UCSD-AML1 (cell line): ENCODE data around the gene MED17.

ENCODE experiments used
- DNase-seq: peaks from one replicate; lab custom pipeline; 2025; ENCODE audit not compliant: unreplicated experiment; lab: John Stamatoyannopoulos, UW

Gene MED17

GRCh38 chr11:93784145-93784934 lies at the start of gene MED17:
TSS of gene MED17 (plus strand) at chr11:93784282. CDS start at chr11:93784514, 232 bp downstream.
- DNase-seq: peak; percentile 89

GRCh38 chr11:93734427-93735222 lies 49.5 kb upstream of the MED17 start:
- DNase-seq: no peak

DNA sequence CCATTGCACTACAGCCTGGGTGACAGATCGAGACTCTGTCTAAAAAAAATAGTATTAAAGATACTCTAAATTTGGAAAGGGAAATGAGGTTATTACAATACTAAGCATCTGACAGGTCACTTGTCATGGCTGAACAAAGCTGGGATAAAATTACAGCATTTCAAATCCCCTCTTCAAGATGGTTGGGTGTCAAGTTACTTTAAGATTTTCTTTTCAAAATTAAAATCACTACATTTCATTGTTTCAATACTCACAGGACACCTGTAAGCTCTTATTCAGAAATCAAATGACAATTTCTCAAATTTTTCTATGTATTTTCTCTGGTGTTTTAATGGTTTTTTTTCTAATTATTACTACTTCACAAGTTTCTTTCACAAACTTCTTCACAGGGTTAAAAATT lies 48.5 kb upstream of the MED17 start:
- no peak for DNase-seq

DNA sequence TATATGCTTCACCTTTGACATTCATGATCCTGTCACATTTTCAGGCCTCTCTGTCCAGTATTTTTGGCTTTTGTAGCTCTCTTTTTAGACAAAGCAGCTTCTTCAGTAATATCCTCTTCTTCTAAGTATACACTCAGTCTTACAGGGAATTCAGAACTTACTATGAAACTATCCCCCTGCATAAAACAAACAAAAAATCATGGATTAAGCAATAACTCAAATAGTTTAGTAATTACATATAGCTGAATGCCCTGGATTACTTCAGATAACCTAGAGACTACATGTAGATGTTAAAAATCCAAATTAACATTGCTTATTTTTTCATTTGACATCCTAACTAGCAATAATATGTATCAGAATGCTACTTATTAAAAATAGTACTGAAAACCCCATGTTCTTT lies 48.0 kb upstream of the MED17 start:
- DNase-seq: no peak

DNA sequence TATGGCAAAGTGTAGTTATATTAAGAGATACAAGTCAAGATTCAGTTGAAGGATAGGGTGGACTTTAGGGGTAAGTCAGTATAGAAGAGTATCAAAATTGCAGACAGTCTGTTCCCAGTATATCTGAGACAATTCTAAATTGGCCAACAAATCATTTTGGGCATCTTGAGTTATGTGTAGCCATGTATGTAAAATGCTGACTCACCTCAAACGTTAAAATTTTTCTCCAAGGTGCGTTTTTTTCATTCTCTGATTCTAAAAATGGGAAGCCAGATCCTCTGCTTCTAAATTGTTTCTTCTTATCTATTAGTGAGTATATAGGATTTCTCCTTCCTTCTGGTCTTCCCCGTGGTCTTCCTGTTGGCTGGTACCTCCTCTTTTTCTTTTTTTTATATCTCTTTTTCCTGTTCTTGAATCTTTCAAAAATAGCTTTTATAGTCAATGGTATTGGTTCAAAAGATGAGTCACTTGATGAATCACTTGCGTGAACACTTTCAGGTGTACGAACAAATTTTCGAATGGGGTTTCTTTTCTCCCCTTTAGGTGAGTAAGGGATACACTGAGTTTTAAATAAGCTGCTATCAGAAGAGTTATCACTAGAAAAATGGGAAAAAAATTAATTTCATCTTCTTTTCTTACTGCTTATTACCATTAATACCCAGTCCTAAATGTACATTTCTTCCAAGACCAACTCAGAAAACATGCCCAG lies 46.0 kb upstream of the MED17 start:
- DNase-seq: no peak

- no peak for DNase-seq
Measured at GRCh38 chr11:93738647-93739081, 45.4 kb upstream of the MED17 start.

DNA sequence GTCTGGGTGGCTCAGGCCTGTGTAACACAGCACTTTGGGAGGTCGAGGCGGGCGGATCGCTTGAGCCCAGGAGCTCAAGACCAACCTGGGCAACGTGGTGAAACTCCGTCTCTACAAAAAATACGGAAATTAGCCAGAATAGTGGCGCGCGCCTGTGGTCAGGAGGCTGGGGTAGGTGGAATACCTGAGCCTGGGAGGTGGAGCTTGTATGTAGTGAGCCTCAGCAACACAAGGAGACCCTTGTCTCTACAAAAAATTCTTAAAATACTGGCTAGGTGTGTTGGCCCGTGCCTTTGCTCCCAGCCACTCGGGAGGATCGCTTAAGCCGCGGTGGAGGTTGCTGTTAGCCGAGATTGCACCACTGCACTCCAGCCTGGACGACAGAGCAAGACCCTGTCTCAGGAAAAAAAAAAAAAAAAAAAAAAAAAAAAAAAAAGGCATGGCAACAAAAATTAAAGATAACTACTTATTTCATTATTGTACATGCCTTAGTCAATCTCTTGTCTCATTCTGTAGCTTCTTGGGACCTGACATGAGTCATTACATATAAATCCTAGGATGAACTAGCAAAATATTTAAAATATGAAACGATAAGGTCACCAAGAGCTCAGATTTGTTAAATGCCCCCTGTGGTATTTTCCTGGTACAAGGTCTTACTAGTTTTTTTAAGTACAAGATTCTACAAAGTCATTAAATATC lies 43.9 kb upstream of the MED17 start:
- peak; percentile 20 for DNase-seq

GRCh38 chr11:93740730-93741093 lies 43.4 kb upstream of the MED17 start:
- DNase-seq: peak; percentile 68

DNA sequence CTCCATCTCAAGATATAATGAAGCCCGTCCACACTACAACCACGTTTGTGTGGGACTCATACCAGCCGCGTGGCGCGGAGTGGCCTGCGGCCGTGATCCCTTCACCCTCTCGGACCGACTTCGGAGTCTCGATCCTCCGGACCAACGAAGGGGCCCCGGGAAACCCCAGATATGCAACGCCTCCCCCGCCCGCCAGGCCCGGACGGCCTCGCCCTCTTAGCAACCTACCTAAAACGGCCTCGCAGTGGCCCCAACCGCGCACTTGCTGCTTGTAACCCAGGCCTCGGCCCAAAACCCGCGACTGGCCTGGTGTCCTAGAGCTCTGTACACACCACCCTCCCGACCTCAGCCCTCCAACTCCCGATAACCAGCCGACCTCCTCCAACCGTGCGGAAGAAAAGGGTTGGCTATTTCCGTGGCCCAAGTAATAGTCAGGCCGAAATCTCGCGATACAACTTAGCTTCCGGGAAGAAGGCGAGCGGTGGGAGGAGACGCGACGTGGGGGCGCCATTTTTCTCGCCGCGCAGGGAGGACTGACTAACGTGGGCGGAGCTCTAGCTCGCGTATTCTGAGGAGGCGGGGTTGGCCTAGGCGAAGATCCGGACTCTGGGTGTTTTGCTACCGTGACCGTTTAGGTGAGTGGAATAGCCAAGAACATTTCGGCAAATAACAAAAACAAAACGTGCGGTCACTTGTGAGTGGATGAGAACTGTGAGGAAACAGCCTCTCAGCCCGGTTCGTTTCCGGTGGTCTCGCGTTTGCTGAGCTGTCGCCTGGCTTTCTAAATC lies 42.8 kb upstream of the MED17 start, which contains the start of the genes C11orf54 and TAF1D:
Gene C11orf54, plus strand, starts transcription at position 579 of the 788 bp plus-strand sequence. CDS start 5,722 bp downstream, outside the sequence.
Gene TAF1D, minus strand, starts transcription at position 402 of the 788 bp plus-strand sequence. CDS start 2,191 bp downstream, outside the sequence.
- peak; percentile 96 for DNase-seq

GRCh38 chr11:93741882-93742226 lies 42.2 kb upstream of the MED17 start:
- no peak for DNase-seq

- DNase-seq: no peak
Measured at GRCh38 chr11:93743291-93743690, 40.8 kb upstream of the MED17 start.

- no peak for DNase-seq
Measured at GRCh38 chr11:93744669-93745004, 39.4 kb upstream of the MED17 start.

DNA sequence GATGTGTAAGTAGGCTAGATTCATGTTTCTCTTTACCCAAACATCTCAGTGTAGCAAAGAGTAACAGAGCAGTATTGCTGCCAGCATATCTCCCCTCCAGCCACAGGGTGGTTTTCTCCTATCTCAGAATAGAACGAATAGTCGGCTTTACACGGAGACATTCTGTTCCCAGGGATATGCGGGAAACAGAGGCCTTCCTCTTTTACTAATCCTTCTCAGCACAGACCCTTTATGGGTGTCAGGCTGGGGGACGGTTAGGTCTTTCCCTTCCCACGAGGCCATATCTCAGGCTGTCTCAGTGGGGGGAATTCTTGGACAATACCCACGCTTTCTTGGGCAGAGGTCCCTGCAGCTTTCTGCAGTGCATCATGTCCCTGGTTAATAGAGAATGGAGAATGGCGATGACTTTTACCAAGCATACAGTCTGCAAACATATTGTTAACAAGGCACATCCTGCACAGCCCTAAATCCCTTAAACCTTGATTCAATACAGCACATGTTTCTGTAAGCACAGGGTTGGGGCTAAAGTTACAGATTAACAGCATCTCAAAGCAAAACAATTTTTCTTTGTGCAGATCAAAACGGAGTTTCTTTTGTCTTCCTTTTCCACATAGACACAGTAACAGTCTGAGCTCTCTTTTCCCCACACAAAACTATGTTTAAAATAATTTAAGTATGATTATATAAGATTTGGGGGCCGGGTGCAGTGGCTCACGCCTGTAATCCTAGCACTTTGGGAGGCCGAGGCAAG lies 38.9 kb upstream of the MED17 start:
- DNase-seq: peak; percentile 25

DNA sequence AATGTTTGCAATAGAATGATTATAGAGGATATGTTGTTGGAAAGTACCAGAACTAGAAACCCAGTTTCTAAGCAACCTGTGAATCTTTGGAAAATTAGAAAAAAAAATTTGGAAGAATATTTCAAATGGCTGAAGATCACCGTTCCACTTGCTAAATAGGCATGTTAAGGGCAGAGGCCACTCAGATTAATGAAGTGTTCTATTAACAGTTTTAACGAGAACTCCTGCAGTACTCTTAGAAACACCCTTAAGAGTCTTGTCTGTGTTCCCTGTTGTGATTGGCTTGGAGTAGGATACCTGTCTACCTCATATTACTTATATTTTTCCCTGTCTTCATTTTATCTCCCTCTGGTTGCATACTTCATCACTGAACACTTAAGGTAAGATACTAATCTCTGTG lies 38.0 kb upstream of the MED17 start:
- no peak for DNase-seq

- DNase-seq: no peak
Measured at GRCh38 chr11:93747122-93747521, 37.0 kb upstream of the MED17 start.

DNA sequence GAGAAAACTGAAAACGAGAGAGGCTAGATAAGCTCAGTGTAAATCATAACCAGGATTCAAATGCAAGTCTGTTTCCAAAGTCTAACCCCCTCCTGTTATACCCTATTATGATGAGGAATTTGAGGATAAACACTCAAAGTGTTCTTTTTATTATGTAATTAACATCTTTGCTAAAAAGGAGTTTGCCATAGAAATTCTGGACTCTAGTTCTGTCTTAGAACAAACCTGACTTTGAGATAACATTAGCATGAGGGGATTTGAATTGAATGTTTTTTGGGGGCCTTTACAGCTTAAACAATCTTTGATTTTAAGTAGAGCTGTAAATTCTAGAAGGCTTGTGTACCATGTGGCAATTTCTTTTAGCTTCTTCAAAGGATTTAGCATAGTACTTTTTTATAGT lies 33.1 kb upstream of the MED17 start:
- no peak for DNase-seq

DNA sequence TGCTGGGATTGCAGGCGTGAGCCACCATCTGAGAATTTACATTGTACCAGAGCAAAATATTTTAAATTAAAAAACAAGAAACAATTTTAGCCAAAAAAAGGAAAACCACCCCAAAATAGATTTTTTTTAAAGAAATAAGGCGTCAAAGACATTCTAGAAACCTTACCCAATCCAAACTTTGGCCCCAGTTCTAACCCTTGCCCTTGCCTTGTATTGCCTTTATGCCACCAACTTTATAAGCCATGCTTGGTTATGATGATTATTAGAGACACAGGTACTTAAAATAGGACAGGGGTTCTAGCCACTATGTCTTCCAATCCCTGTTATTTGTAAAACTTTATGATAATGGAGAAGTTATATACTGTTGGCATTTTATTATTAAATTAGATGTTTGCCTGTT lies 30.8 kb upstream of the MED17 start:
- no peak for DNase-seq

GRCh38 chr11:93756748-93757147 lies 27.3 kb upstream of the MED17 start:
- DNase-seq: no peak

GRCh38 chr11:93757301-93757700 lies 26.8 kb upstream of the MED17 start:
- DNase-seq: no peak
